GM23248 (cell line): ENCODE data around the gene MYLK.

Experiments
- EZH2 ChIP-seq: fragments of 200-600 bp; sonication (generic); IDR thresholded peaks from 2 replicates; pipeline ENCODE4 v1.6.1; 2018; ENCODE audit warnings: antibody characterized with exemption, mild to moderate bottlenecking; ENCODE audit not compliant: insufficient read depth, poor library complexity, severe bottlenecking
- EZH2phosphoT487 ChIP-seq: fragments of 200-600 bp; sonication (generic); IDR thresholded peaks from 2 replicates; pipeline ENCODE4 v1.6.1; 2018; ENCODE audit warnings: antibody characterized with exemption, moderate library complexity, mild to moderate bottlenecking, low read depth; ENCODE audit not compliant: insufficient read depth

DNA sequence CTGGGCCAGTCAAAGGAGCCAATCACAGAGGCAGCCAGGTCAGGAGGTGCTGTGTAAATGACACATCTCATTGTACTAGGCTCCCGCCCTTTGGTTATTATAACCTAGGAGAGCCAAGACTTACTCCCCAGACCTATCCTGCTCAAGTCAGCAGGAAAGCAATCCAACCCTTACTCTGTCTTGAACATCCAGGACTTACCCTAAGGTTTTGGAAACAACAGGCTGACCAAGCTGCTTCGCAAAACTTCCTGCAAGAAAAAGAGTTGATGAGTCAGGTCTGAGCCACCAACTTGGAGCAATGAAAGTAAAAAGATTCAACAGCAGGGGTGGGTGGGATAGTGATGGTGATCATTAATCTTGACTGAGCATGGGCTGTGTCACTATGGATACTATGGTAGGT is 144.4 kb downstream of the MYLK start:
- TF ChIP-seq EZH2 (no peak), EZH2phosphoT487 (no peak)
